Fibroblast of pulmonary artery (primary cell): ENCODE measurements around the gene SPRING1.
A peak's percentile ranks its signal among the peaks of the same experiment; 100 is the strongest.

Source experiments
- DNase-seq: peaks from one replicate; pipeline ENCODE4 v3.0.0-alpha.2; 2010; ENCODE audit warnings: low read depth
- H3K4me3 ChIP-seq: replicated peaks from 2 replicates; pipeline ENCODE4 v1.5.1; 2011; ENCODE audit warnings: low read depth, mild to moderate bottlenecking, control low read depth, low read length, moderate library complexity
- CTCF ChIP-seq: IDR thresholded peaks from 2 replicates; pipeline ENCODE4 v1.5.1; 2011; ENCODE audit warnings: mild to moderate bottlenecking, control low read depth, low read length, inconsistent platforms; ENCODE audit errors: missing control alignments

The SPRING1 gene

GRCh38 chr12:116727891-116728290 is 10.0 kb downstream of the SPRING1 start:
- no peak for TF ChIP-seq CTCF
- H3K4me3 ChIP-seq: no peak overlapping the region
- DNase-seq: no peak

- H3K4me3 ChIP-seq: no peak overlapping the region
- no peak for DNase-seq
- TF ChIP-seq CTCF: no peak
Measured at GRCh38 chr12:116727261-116727660, 10.6 kb downstream of the SPRING1 start.

- DNase-seq: peak; percentile 39
- TF ChIP-seq CTCF: no peak
- no peak overlapping the region for H3K4me3 ChIP-seq
Measured at GRCh38 chr12:116726694-116727093, 11.2 kb downstream of the SPRING1 start.

- H3K4me3 ChIP-seq: no peak overlapping the region
- DNase-seq: no peak
- TF ChIP-seq CTCF: no peak
Measured at GRCh38 chr12:116722245-116722644, 15.6 kb downstream of the SPRING1 start.

GRCh38 chr12:116719731-116720528 is 17.9 kb downstream of the SPRING1 start:
- DNase-seq: no peak
- TF ChIP-seq CTCF: no peak

GRCh38 chr12:116718655-116719454 is 19.0 kb downstream of the SPRING1 start:
- DNase-seq: peak; percentile 53
- no peak overlapping the region for H3K4me3 ChIP-seq
- no peak for TF ChIP-seq CTCF

More at GRCh38 chr12:116719731-116720528, 17.9 kb downstream of the SPRING1 start:
- no peak overlapping the region for H3K4me3 ChIP-seq
